ENCODE measurements around the gene COL5A2.

COL5A2 gene

GRCh38 chr2:189097934-189098333 lies 81.6 kb downstream of the COL5A2 start:
- no peak for DNase-seq (ENCODE audit: low read depth)

- no peak for DNase-seq (ENCODE audit: low read depth)
These were observed 82.7 kb downstream of the COL5A2 start for GRCh38 chr2:189096769-189097447.

- no peak for DNase-seq (ENCODE audit: low read depth)
These were observed 84.5 kb downstream of the COL5A2 start for GRCh38 chr2:189095101-189095500.

GRCh38 chr2:189092936-189093335 lies 86.6 kb downstream of the COL5A2 start:
- no peak for DNase-seq (ENCODE audit: low read depth)

GRCh38 chr2:189091253-189091652 lies 88.3 kb downstream of the COL5A2 start:
- DNase-seq (ENCODE audit: low read depth): no peak

- DNase-seq (ENCODE audit: low read depth): no peak
These were observed 90.9 kb downstream of the COL5A2 start for GRCh38 chr2:189088591-189089205.

- DNase-seq (ENCODE audit: low read depth): no peak
These were observed 92.9 kb downstream of the COL5A2 start for GRCh38 chr2:189086710-189087109.

GRCh38 chr2:189086250-189086649 lies 93.3 kb downstream of the COL5A2 start:
- DNase-seq (ENCODE audit: low read depth): no peak

GRCh38 chr2:189083606-189084005 lies 96.0 kb downstream of the COL5A2 start:
- no peak for DNase-seq (ENCODE audit: low read depth)

GRCh38 chr2:189083106-189083505 lies 96.5 kb downstream of the COL5A2 start:
- no peak for DNase-seq (ENCODE audit: low read depth)

- no peak for DNase-seq (ENCODE audit: low read depth)
These were observed 97.1 kb downstream of the COL5A2 start for GRCh38 chr2:189082376-189082975.

- DNase-seq (ENCODE audit: low read depth): no peak
These were observed 103.0 kb downstream of the COL5A2 start for GRCh38 chr2:189076572-189076971.

- DNase-seq (ENCODE audit: low read depth): no peak
These were observed 103.4 kb downstream of the COL5A2 start for GRCh38 chr2:189076120-189076519.

GRCh38 chr2:189074506-189074905 lies 105.1 kb downstream of the COL5A2 start:
- DNase-seq (ENCODE audit: low read depth): no peak

GRCh38 chr2:189072036-189072435 lies 107.5 kb downstream of the COL5A2 start:
- DNase-seq (ENCODE audit: low read depth): no peak

GRCh38 chr2:189069855-189070619 lies 109.5 kb downstream of the COL5A2 start:
- no peak for DNase-seq (ENCODE audit: low read depth)

GRCh38 chr2:189066037-189066436 lies 113.5 kb downstream of the COL5A2 start:
- DNase-seq (ENCODE audit: low read depth): no peak

GRCh38 chr2:189060096-189060642 lies 119.4 kb downstream of the COL5A2 start:
- no peak for DNase-seq (ENCODE audit: low read depth)

- DNase-seq (ENCODE audit: low read depth): no peak
These were observed 122.2 kb downstream of the COL5A2 start for GRCh38 chr2:189057316-189057715.

GRCh38 chr2:189056200-189057106 lies 123.1 kb downstream of the COL5A2 start:
- DNase-seq (ENCODE audit: low read depth): no peak

- DNase-seq (ENCODE audit: low read depth): no peak
These were observed 129.3 kb downstream of the COL5A2 start for GRCh38 chr2:189050165-189050712.

Data from activated T-cell treated with anti-CD3 and anti-CD28 coated beads for 24 hours (primary cell).